ENCODE measurements around the gene SMG1. TPM values are rescaled to one million over a fixed set of nuclear protein-coding genes. Genes with fewer than 3 reads are reported as not detected.

Gene SMG1
- total RNA-seq, 1 experiment from 2014 or later = 96.4 TPM

DNA sequence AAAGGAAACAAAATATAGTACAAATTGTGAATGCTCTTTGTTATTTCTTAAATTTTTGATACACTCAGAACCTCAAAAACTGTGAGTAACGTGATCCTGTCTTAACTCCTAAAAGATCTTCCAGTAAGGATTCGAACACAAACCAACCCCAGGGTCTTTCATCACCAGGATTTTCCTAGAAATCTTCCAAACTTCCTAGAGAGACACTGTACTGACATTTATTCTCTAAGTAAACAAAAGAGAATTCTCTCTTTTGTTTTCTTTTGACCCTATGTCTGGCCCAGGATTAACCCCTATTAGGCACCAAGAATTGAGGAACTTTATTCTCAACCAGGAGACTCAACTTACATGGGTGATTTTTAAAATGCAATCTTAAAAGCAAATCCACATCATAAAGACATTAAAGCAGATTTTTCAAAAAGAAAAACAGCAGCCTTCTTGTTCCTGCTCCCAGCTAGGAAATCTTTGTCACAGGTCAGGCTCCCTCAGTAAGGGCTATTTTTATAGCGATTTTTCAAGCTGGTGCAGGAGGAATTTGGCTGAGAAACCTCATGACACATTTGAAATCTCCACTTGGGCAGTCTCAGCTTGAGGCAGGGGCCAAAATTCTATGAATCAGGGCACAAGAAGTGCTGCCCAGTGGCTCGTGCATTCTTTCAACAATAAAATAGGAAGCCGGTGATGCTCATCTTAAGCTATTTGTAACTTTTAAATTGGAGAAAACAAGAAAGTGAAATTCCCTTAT lies 6.2 kb upstream of the SMG1 start:
- Mint-ChIP-seq H3K27ac (no peak overlapping the region), H3K36me3 (ENCODE audit: insufficient read depth in 1 of 3, low read depth in 3 of 3) (no peaks in the 10 kb centered on the region), H3K4me1 (peaks cover 11 to 22% of the 10 kb centered on the region in 2 experiments), H3K4me3 (no peak overlapping the region), H3K27me3 (ENCODE audit: low read depth) (no peaks in the 10 kb centered on the region; the same call in 1 of the 2 replicates), H3K9me3 (no peaks in the 10 kb centered on the region)
- no peak overlapping the region for H4K5ac ChIP-seq (ENCODE audit: insufficient read length, low read depth, low read length)
- H3K79me2 ChIP-seq (ENCODE audit: insufficient read depth, low read length) = no peaks in the 10 kb centered on the region
- H2BK12ac ChIP-seq (ENCODE audit: insufficient read length, low read depth, low read length) = no peak overlapping the region
- no peak overlapping the region for H3T11ph ChIP-seq (ENCODE audit: low read length)
- no peak overlapping the region for H2BK5ac ChIP-seq (ENCODE audit: insufficient read length, low read length)
- H3K4ac ChIP-seq (ENCODE audit: low read depth, low read length) = no peak overlapping the region
- H2AK5ac ChIP-seq (ENCODE audit: insufficient read length, low read length) = no peak overlapping the region
- H2BK15ac ChIP-seq (ENCODE audit: low read depth, low read length) = no peak overlapping the region
- no peak overlapping the region for H3K4me2 ChIP-seq (ENCODE audit: insufficient read depth, insufficient read length, low read length)
- H4K91ac ChIP-seq (ENCODE audit: insufficient read length, low read depth, low read length) = no peak overlapping the region
- no peak overlapping the region for H3K27ac ChIP-seq (ENCODE audit: insufficient read length, low read depth, low read length)
- H3K23me2 ChIP-seq (ENCODE audit: insufficient read length, low read depth, low read length, poor library complexity, severe bottlenecking) = no peaks in the 10 kb centered on the region
- H2AFZ ChIP-seq (ENCODE audit: low read length) = no peak overlapping the region
- no peaks in the 10 kb centered on the region for H3K27me3 ChIP-seq (ENCODE audit: insufficient read depth, low read length)
- no peaks in the 10 kb centered on the region for H3K9me3 ChIP-seq (ENCODE audit: control insufficient read depth, low read depth, low read length)
- TF ChIP-seq, protein P1, sequence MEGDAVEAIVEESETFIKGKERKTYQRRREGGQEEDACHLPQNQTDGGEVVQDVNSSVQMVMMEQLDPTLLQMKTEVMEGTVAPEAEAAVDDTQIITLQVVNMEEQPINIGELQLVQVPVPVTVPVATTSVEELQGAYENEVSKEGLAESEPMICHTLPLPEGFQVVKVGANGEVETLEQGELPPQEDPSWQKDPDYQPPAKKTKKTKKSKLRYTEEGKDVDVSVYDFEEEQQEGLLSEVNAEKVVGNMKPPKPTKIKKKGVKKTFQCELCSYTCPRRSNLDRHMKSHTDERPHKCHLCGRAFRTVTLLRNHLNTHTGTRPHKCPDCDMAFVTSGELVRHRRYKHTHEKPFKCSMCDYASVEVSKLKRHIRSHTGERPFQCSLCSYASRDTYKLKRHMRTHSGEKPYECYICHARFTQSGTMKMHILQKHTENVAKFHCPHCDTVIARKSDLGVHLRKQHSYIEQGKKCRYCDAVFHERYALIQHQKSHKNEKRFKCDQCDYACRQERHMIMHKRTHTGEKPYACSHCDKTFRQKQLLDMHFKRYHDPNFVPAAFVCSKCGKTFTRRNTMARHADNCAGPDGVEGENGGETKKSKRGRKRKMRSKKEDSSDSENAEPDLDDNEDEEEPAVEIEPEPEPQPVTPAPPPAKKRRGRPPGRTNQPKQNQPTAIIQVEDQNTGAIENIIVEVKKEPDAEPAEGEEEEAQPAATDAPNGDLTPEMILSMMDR (conservative IDR thresholded peaks at IDR 0.05) = no peak
- no peak for DNase-seq
- no peak overlapping the region for H3K14ac ChIP-seq (ENCODE audit: insufficient read depth, low read length)
- no CpG with 5 or more reads among the region's 5 CpGs for WGBS (ENCODE audit: extremely low coverage, insufficient read length, low lambda C conversion rate)
- H3K23ac ChIP-seq (ENCODE audit: insufficient read length, low read depth, low read length) = no peak overlapping the region
- H3K9ac ChIP-seq (ENCODE audit: extremely low read depth, insufficient read length, low read length) = no peak overlapping the region
- no peak overlapping the region for H3K56ac ChIP-seq (ENCODE audit: insufficient read length, low read depth, low read length)
- H4K20me1 ChIP-seq (ENCODE audit: control insufficient read depth, insufficient read depth, insufficient read length) = no peaks in the 10 kb centered on the region
- H2BK20ac ChIP-seq (ENCODE audit: low read depth, low read length, poor library complexity, severe bottlenecking) = no peak overlapping the region
- no peaks in the 10 kb centered on the region for H3K4me1 ChIP-seq (ENCODE audit: insufficient read depth, low read length)
- H3K79me1 ChIP-seq (ENCODE audit: insufficient read depth, low read depth, low read length, poor library complexity, severe bottlenecking) = no peaks in the 10 kb centered on the region
- no peak overlapping the region for H4K8ac ChIP-seq (replicated peaks; ENCODE audit: insufficient read length, low read depth, low read length)
- no peak overlapping the region for H3K18ac ChIP-seq (ENCODE audit: insufficient read length, low read depth, low read length)
- no peak overlapping the region for H2BK120ac ChIP-seq (ENCODE audit: low read depth, low read length, poor library complexity, severe bottlenecking)
